Karpas-422 (cell line): ENCODE measurements around the gene ZMIZ1. TPM values are rescaled to one million over a fixed set of nuclear protein-coding genes. Genes with fewer than 3 reads are reported as not detected.

Experiments
- DNase-seq: peaks from one replicate; pipeline ENCODE4 v3.0.0-alpha.2; 2015
- H2AFZ ChIP-seq: fragments of 200-600 bp; sonication (generic); 2 replicates; pipeline ENCODE4 v1.6.1; 2014; ENCODE audit warnings: antibody characterized with exemption, low read length, mixed read lengths
- H3K27ac ChIP-seq: fragments of 200-600 bp; sonication (generic); 2 replicates; pipeline ENCODE4 v1.5.1; 2014; ENCODE audit warnings: mild to moderate bottlenecking, low read length, moderate library complexity
- H3K27me3 ChIP-seq: fragments of 200-600 bp; sonication (generic); 2 replicates; pipeline ENCODE4 v1.6.1; 2014; ENCODE audit warnings: low read length, mixed read lengths
- H3K36me3 ChIP-seq: fragments of 200-600 bp; sonication (generic); 2 replicates; pipeline ENCODE4 v1.6.1; 2014; ENCODE audit warnings: low read length, mixed read lengths; ENCODE audit not compliant: insufficient read depth
- H3K4me1 ChIP-seq: fragments of 200-600 bp; sonication (generic); 2 replicates; pipeline ENCODE4 v1.6.1; 2014; ENCODE audit warnings: mild to moderate bottlenecking, low read length, mixed read lengths
- H3K4me2 ChIP-seq: fragments of 200-600 bp; sonication (generic); 2 replicates; pipeline ENCODE4 v1.6.1; 2014; ENCODE audit warnings: low read length, low read depth, mild to moderate bottlenecking; ENCODE audit not compliant: poor library complexity, severe bottlenecking
- H3K4me3 ChIP-seq: fragments of 200-600 bp; sonication (generic); 2 replicates; pipeline ENCODE4 v1.5.1; 2014; ENCODE audit warnings: mild to moderate bottlenecking, antibody characterized with exemption, low read length, mixed read lengths
- H3K79me2 ChIP-seq: fragments of 200-600 bp; sonication (generic); 2 replicates; pipeline ENCODE4 v1.6.1; 2014; ENCODE audit warnings: mild to moderate bottlenecking, low read length, mixed read lengths
- H3K9ac ChIP-seq: fragments of 200-600 bp; sonication (generic); 2 replicates; pipeline ENCODE4 v1.6.0; 2014; ENCODE audit warnings: low read length
- H3K9me2 ChIP-seq: fragments of 200-600 bp; sonication (generic), shearing (Covaris generic); replicated peaks from 2 replicates; pipeline ENCODE4 v1.6.0; 2014; ENCODE audit warnings: mild to moderate bottlenecking, low read length, moderate library complexity; ENCODE audit not compliant: insufficient read depth
- H3K9me3 ChIP-seq: fragments of 300-700, 200-600 bp; sonication (generic); 2 replicates; pipeline ENCODE4 v1.6.1; 2014; ENCODE audit warnings: low read length, mixed read lengths
- H4K20me1 ChIP-seq: fragments of 200-600 bp; sonication (generic); 2 replicates; pipeline ENCODE4 v1.6.1; 2014; ENCODE audit warnings: mild to moderate bottlenecking, antibody characterized with exemption, low read length, low read depth; ENCODE audit not compliant: insufficient read depth
- total RNA-seq: library from RNA; depleted of rRNA; stranded (reverse); fragments of >200 nt; shearing (Covaris generic); gene quantifications from 2 replicates; pipeline ENCODE4 v1.2.3, GENCODE V29; 2014; ENCODE audit warnings: low replicate concordance

ZMIZ1 gene
- total RNA-seq, 1 experiment from 2014 or later: 73.1 TPM

DNA sequence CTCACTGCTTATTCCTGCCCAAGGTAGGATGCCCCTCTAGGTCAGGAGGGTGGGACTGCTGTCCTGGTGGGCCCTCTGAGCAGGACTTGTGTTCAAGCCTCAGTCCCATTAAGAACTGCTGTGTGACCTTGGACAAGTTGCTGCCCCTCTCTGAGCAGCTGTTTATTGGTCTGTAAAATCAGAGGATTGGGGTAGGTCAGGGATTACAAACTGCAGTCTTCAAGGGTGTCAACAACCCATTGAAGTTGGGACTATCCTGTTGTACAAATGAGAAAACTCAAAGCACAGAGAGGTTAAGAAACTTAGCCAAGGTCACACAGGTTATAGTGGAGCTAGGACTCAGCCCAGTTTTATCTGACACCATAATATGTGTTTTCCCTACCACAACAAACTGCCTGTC lies 55.3 kb downstream of the ZMIZ1 start:
- H3K79me2 ChIP-seq: no peaks in the 10 kb centered on the region
- H3K27ac ChIP-seq: no peak overlapping the region
- H3K27me3 ChIP-seq: no peaks in the 10 kb centered on the region
- no peaks in the 10 kb centered on the region for H3K36me3 ChIP-seq
- no peak overlapping the region for H3K4me3 ChIP-seq
- no peaks in the 10 kb centered on the region for H3K4me1 ChIP-seq
- H3K4me2 ChIP-seq: no peak overlapping the region
- no peaks in the 10 kb centered on the region for H3K9me2 ChIP-seq
- H2AFZ ChIP-seq: no peak overlapping the region
- H4K20me1 ChIP-seq: peaks cover 24% of the 10 kb centered on the region
- DNase-seq: no peak
- no peaks in the 10 kb centered on the region for H3K9me3 ChIP-seq
- H3K9ac ChIP-seq: no peak overlapping the region

DNA sequence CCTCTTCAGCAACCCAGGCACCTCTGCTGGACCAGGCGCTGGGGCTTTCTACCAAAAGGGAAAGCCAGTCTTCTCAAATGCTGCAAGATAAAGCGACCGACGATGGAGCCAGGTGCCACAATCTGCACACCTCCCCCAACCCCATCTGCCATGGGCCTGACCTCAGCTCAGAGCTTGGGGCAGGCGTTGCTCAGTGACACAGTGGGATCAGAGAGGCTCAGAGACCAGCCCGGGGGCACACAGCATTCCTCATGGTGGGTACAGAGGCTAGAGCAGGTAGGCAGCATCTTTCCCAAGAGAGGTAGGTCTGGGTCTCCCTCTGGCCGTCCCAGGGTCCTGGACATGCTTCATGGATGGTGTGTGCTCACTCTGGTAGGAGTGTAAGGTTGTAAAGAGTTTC lies 56.3 kb downstream of the ZMIZ1 start:
- DNase-seq: no peak
- Histone ChIP-seq H3K27me3 (no peaks in the 10 kb centered on the region), H3K4me2 (no peak overlapping the region), H3K9ac (no peak overlapping the region), H4K20me1 (peaks cover 29% of the 10 kb centered on the region), H3K36me3 (no peaks in the 10 kb centered on the region), H2AFZ (no peak overlapping the region), H3K27ac (no peak overlapping the region), H3K9me3 (no peaks in the 10 kb centered on the region), H3K9me2 (no peaks in the 10 kb centered on the region), H3K4me1 (no peaks in the 10 kb centered on the region), H3K79me2 (no peaks in the 10 kb centered on the region), H3K4me3 (no peak overlapping the region)

GRCh38 chr10:79126351-79127080 lies 57.8 kb downstream of the ZMIZ1 start:
- H3K4me1 ChIP-seq: no peaks in the 10 kb centered on the region; the same call in 1 of the 2 replicates
- H3K27me3 ChIP-seq: no peaks in the 10 kb centered on the region
- no peak for DNase-seq
- no peak overlapping the region for H2AFZ ChIP-seq
- H3K9me2 ChIP-seq: no peaks in the 10 kb centered on the region
- peaks cover 29% of the 10 kb centered on the region for H4K20me1 ChIP-seq
- no peak overlapping the region for H3K9ac ChIP-seq
- H3K4me3 ChIP-seq: no peak overlapping the region
- H3K36me3 ChIP-seq: no peaks in the 10 kb centered on the region
- H3K9me3 ChIP-seq: no peaks in the 10 kb centered on the region
- no peak overlapping the region for H3K4me2 ChIP-seq
- H3K27ac ChIP-seq: no peak overlapping the region
- H3K79me2 ChIP-seq: no peaks in the 10 kb centered on the region

GRCh38 chr10:79127151-79127961 lies 58.6 kb downstream of the ZMIZ1 start:
- Histone ChIP-seq H3K9me3 (no peaks in the 10 kb centered on the region), H3K9me2 (no peaks in the 10 kb centered on the region), H3K27ac (no peak overlapping the region), H3K4me1 (peaks cover 8% of the 10 kb centered on the region), H3K9ac (no peak overlapping the region), H3K4me3 (no peak overlapping the region), H3K4me2 (no peak overlapping the region), H2AFZ (no peak overlapping the region), H4K20me1 (peaks cover 32% of the 10 kb centered on the region), H3K36me3 (no peaks in the 10 kb centered on the region), H3K79me2 (no peaks in the 10 kb centered on the region), H3K27me3 (no peaks in the 10 kb centered on the region)
- DNase-seq: no peak

- Histone ChIP-seq H4K20me1 (peaks cover 31% of the 10 kb centered on the region), H3K4me2 (no peak overlapping the region), H3K9ac (no peak overlapping the region), H3K4me1 (peaks cover 19% of the 10 kb centered on the region), H3K27me3 (no peaks in the 10 kb centered on the region), H2AFZ (no peak overlapping the region), H3K9me2 (no peaks in the 10 kb centered on the region), H3K79me2 (no peaks in the 10 kb centered on the region), H3K27ac (no peak overlapping the region), H3K4me3 (no peak overlapping the region), H3K9me3 (no peaks in the 10 kb centered on the region), H3K36me3 (no peaks in the 10 kb centered on the region)
- no peak for DNase-seq
These were observed 59.6 kb downstream of the ZMIZ1 start for GRCh38 chr10:79128241-79128922.

DNA sequence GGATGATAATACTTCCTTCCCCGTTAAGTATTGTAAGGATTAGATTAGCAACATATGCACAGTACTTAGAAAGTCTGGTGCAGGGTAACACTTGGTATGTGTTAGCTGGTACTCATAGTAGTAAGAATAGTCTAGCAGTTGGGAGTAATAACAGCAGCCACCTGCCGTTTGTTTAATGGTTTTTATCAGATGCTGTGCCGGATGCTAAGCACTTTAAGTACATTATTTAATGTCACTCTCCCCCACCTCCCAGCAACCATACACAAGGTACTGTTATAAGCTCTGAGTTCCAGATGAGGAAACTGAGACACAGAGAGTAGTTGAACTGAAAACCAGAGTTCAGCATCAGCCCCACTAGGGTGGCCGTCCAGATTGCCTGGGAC lies 60.1 kb downstream of the ZMIZ1 start:
- H3K9me3 ChIP-seq: no peaks in the 10 kb centered on the region
- DNase-seq: no peak
- no peaks in the 10 kb centered on the region for H3K9me2 ChIP-seq
- H4K20me1 ChIP-seq: peaks cover 32% of the 10 kb centered on the region
- H3K4me1 ChIP-seq: peaks cover 19% of the 10 kb centered on the region
- no peak overlapping the region for H3K4me2 ChIP-seq
- H3K36me3 ChIP-seq: no peaks in the 10 kb centered on the region
- no peak overlapping the region for H3K27ac ChIP-seq
- no peak overlapping the region for H3K4me3 ChIP-seq
- H2AFZ ChIP-seq: no peak overlapping the region
- no peaks in the 10 kb centered on the region for H3K27me3 ChIP-seq
- no peaks in the 10 kb centered on the region for H3K79me2 ChIP-seq
- no peak overlapping the region for H3K9ac ChIP-seq

DNA sequence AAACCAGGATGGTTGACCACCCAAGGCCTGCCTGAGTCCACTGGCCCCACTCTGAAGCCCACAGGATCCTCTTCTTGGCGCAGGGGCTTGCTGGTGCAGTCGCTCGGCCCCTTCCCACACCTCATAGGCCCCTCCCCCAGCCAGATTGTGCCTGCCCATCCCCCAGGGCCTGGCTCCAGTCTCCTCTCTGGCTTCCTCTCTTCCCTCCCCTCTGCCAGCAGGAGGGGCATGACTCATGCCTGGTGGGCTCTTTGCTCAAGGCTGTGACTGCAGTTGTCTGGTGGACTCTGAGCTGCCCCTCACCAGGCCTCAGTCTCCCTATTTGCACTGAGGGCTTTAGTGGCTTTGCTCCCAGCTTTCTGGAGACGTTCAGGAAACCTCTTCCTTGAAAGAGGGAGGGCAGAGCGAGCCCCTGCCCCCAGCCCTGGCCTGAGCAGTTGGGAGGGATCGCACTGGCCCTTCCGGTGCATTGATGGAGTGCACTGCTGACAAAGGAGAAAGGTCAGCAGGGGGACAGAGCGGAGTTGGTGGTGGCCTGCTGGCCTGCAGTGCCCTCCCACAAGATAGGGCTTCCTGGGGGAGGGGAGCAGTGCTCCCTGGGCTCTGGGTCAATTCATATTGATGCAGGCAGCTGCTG lies 60.7 kb downstream of the ZMIZ1 start:
- Histone ChIP-seq H3K4me1 (peaks cover 19% of the 10 kb centered on the region), H3K36me3 (no peaks in the 10 kb centered on the region), H3K9me2 (no peaks in the 10 kb centered on the region), H3K4me3 (no peak overlapping the region), H3K9ac (no peak overlapping the region), H2AFZ (no peak overlapping the region), H3K4me2 (no peak overlapping the region), H3K27me3 (no peaks in the 10 kb centered on the region), H3K27ac (no peak overlapping the region), H3K9me3 (no peaks in the 10 kb centered on the region), H4K20me1 (peaks cover 32% of the 10 kb centered on the region), H3K79me2 (no peaks in the 10 kb centered on the region)
- no peak for DNase-seq

DNA sequence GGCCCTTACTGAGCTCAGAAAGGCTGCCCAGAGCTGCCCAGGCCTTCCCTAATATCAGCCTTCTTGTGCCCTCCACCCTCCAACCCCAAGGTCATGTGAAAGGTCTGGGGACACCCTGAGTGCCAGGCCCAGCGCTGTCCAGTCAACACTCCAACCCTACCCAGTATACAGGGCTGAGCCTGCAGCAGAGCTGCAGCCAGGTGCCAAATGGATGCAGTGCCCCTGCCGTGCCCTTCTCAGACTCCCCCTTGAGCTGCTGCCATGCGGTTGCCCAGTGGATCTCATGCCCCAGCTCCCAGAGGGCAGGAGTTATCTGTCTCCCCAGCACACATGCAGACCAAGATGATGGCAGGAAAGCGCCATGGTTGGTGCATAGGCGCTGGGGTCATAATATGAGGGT lies 61.5 kb downstream of the ZMIZ1 start:
- Histone ChIP-seq H3K79me2 (no peaks in the 10 kb centered on the region), H3K9me2 (no peaks in the 10 kb centered on the region), H3K4me1 (peaks cover 19% of the 10 kb centered on the region), H3K4me3 (no peak overlapping the region), H3K4me2 (no peak overlapping the region), H3K9ac (no peak overlapping the region), H3K9me3 (no peaks in the 10 kb centered on the region), H3K27me3 (no peaks in the 10 kb centered on the region), H2AFZ (no peak overlapping the region), H3K27ac (no peak overlapping the region), H3K36me3 (no peaks in the 10 kb centered on the region), H4K20me1 (peaks cover 32% of the 10 kb centered on the region)
- DNase-seq: no peak
